Dermis lymphatic vessel endothelial cell (primary cell): ENCODE measurements around the gene PHACTR1. TPM values are rescaled to one million over a fixed set of nuclear protein-coding genes. Genes with fewer than 3 reads are reported as not detected.

Source experiments
- total RNA-seq: library from RNA; depleted of rRNA; stranded (reverse); fragments of >200 nt; gene quantifications from 2 replicates; pipeline ENCODE4 v1.2.1, GENCODE V29; 2014

Gene PHACTR1
- 0.54 and 0.77 TPM in 2 replicates for total RNA-seq

DNA sequence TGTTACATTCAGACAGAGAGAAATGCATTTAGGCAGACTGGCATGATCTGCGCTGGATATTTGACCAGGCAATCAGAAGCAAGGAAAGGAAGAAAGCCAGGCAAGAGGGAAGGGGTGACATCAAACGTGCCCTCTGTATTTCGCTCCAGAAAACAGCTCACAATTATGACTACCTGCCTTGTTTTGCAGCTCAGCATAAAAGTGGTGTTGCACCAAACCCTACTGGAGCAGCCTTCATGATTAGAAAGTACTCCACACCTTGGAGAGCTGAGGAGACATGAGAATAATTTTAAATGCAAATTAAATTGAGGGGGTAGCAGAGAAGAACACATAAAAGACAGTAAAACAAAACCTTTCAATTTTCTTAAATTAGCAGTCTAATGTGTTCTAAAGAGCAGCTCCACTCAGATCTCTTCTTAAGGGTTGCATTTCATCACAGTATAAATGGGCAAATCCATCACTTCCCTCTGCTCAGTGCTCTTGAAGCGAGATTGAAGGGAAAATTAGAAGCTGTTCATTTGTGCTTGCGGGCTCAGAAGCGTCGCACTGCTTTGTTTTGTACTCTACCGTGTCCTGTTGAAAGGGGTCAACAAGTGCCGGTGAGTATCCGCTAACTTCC, at the start of gene PHACTR1:
PHACTR1 (plus strand) TSS at position 470 of the 619 bp plus-strand sequence.

DNA sequence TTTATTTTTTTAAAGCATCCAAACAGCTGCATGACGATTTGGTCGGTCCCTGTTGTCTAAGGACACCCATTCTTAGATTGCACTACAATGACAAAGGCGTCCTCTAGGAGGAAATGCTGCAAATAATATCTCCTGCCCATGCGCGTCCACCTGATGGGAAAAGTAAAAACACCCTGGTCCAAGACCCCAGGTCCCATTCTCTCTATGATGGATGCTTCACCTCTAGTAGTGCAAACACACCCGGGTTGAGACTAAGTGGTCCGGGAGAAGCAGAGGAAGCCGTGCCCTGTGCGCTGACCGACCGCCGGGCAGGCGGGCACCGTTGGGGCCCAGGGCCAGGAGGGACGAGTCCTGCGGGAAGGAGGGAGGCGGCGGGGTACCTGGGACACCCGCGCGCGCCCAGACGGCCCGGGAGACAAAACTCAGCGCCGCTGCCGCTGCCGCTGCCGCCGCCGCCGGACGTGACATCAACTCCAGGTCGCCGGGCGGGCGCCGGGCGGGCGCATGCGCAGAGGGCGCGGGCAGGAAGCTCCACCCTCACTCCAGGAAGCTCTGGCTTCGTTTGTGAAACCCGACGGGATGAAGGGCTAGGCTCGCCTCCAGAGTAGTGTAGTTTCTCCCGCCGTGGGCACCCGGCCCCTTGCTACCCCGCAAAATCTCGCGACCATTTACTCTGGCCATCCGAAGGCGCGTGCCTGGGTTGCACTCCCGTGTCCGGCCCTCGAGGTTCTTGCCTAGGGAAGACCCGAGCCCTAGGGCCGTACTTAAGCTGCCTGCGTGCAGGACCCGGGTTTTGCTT, 611.7 kb downstream of the PHACTR1 start, which contains the start of gene TBC1D7:
TBC1D7 (minus strand) TSS at position 462 of the 799 bp plus-strand sequence. CDS start 1,639 bp downstream, outside the sequence.

